Natural killer cell (primary cell): ENCODE data around the gene MIEF2. TPM values are rescaled to one million over a fixed set of nuclear protein-coding genes. Genes with fewer than 3 reads are reported as not detected.

ENCODE experiments used
- ATAC-seq, 3 donors: fragments of 150-1000 bp in 2 of 3; fragments of 200-7000 bp in 1 of 3; cut with Tn5 transposase; 1 replicate in 1 of 3; 2 replicates in 2 of 3; pipeline ENCODE4 v1.10.0; 2021; ENCODE audit warnings: mild to moderate bottlenecking in 2 of 3, moderate library complexity in 2 of 3
- DNase-seq, 2 donors: peaks; one replicate each; pipeline versions ENCODE4 v3.0.0 to v3.0.0-alpha.2; 2013 to 2021; ENCODE audit warnings: mixed read lengths in 1 of 2
- H3K27ac ChIP-seq: one replicate; pipeline ENCODE4 v1.5.1; 2013; ENCODE audit warnings: mild to moderate bottlenecking, low read length
- H3K27me3 ChIP-seq: one replicate; pipeline ENCODE4 v1.6.1; 2013; ENCODE audit warnings: low read length; ENCODE audit not compliant: control insufficient read depth, insufficient read depth
- H3K36me3 ChIP-seq: one replicate; pipeline ENCODE4 v1.6.1; 2013; ENCODE audit warnings: low read length; ENCODE audit not compliant: control insufficient read depth, insufficient read depth
- H3K4me1 ChIP-seq: one replicate; pipeline ENCODE4 v1.6.1; 2013; ENCODE audit warnings: low read length; ENCODE audit not compliant: control insufficient read depth, insufficient read depth
- H3K4me3 ChIP-seq: one replicate; pipeline ENCODE4 v1.5.1; 2013; ENCODE audit warnings: low read length
- H3K9me3 ChIP-seq: one replicate; pipeline ENCODE4 v1.6.1; 2013; ENCODE audit warnings: low read length; ENCODE audit not compliant: control insufficient read depth, insufficient read depth
- H3K27ac Mint-ChIP-seq, 2 donors: one replicate each; pipeline ENCODE4 v1.8.0; 2022; ENCODE audit warnings: mild to moderate bottlenecking in 2 of 2, mixed read lengths in 2 of 2, moderate library complexity in 1 of 2
- H3K27me3 Mint-ChIP-seq, 2 donors: one replicate each; pipeline ENCODE4 v1.8.0; 2022; ENCODE audit warnings: low read depth in 2 of 2, mixed read lengths in 2 of 2
- H3K36me3 Mint-ChIP-seq: one replicate; pipeline ENCODE4 v1.8.0; 2022; ENCODE audit warnings: mixed read lengths
- H3K4me1 Mint-ChIP-seq, 2 donors: one replicate each; pipeline ENCODE4 v1.8.0; 2022; ENCODE audit warnings: mixed read lengths in 2 of 2
- H3K4me3 Mint-ChIP-seq: one replicate; pipeline ENCODE4 v1.8.0; 2022; ENCODE audit warnings: mild to moderate bottlenecking, moderate library complexity, mixed read lengths
- H3K9me3 Mint-ChIP-seq, 2 donors: one replicate each; pipeline ENCODE4 v1.8.0; 2022; ENCODE audit warnings: mixed read lengths in 2 of 2
- WGBS: methylation state at CpG from one replicate; pipeline ENCODE4 v1.1.7; 2013; ENCODE audit warnings: missing lambda C conversion rate; ENCODE audit not compliant: insufficient coverage; 5-methylcytosine and 5-hydroxymethylcytosine counted together
- intact Hi-C: fragments of 100-400 bp; cut with micrococcal nuclease; formaldehyde crosslinking; loops from one replicate; pipeline ENCODE4 v1.14.2; 2022
- total RNA-seq, 4 donors: library from RNA; stranded (reverse); fragments of 120-200 nt in 1 of 4; gene quantifications; one replicate each; pipeline versions ENCODE4 v1.2.3 to v1.2.4, GENCODE V29; 2013 to 2022
- TF ChIP-seq, protein P1 (sequence below): fragments of 200-600 bp; IDR thresholded peaks from one replicate; pipeline ENCODE4 v1.8.0; 2022; ENCODE audit warnings: antibody characterized with exemption

Gene MIEF2
- total RNA-seq, 3 donors from 2014 or later (not counting 1 experiment from before 2014, with no cell fraction given): 10.6 to 12.8 (median 11.3) TPM

DNA sequence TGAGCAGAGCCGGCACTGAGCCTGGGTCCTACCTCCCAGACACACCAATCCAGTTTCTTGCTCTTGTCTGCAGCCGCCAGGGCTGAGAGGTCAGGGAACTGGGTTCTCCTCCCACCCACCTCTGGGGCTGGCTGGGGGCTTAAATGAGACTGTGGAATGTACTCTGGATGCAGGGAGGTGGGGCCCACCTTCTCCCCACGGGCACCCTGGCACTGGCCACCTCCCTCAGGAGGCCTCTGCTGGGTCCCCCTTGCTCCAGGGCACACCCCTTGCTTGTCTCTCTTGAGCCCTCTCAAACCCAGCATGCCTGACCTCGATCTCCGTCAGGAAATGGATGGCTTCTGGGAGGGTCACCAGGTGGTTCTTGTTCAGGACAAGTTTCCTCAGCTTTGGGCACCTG is 8.3 kb upstream of the MIEF2 start:
- H3K4me3 ChIP-seq: no peak overlapping the region
- no peak overlapping the region for H3K27ac ChIP-seq
- no peaks in the 10 kb centered on the region for H3K9me3 ChIP-seq
- Mint-ChIP-seq H3K9me3 (no peaks in the 10 kb centered on the region), H3K27me3 (no peaks in the 10 kb centered on the region), H3K27ac (no peak overlapping the region), H3K4me3 (no peak overlapping the region), H3K4me1 (peaks cover 7 to 11% of the 10 kb centered on the region in 2 donors), H3K36me3 (peaks cover 6% of the 10 kb centered on the region)
- DNase-seq: no peak
- no peaks in the 10 kb centered on the region for H3K27me3 ChIP-seq
- intact Hi-C loops: no loop called here
- peaks cover 71% of the 10 kb centered on the region for H3K36me3 ChIP-seq
- TF ChIP-seq, protein P1, sequence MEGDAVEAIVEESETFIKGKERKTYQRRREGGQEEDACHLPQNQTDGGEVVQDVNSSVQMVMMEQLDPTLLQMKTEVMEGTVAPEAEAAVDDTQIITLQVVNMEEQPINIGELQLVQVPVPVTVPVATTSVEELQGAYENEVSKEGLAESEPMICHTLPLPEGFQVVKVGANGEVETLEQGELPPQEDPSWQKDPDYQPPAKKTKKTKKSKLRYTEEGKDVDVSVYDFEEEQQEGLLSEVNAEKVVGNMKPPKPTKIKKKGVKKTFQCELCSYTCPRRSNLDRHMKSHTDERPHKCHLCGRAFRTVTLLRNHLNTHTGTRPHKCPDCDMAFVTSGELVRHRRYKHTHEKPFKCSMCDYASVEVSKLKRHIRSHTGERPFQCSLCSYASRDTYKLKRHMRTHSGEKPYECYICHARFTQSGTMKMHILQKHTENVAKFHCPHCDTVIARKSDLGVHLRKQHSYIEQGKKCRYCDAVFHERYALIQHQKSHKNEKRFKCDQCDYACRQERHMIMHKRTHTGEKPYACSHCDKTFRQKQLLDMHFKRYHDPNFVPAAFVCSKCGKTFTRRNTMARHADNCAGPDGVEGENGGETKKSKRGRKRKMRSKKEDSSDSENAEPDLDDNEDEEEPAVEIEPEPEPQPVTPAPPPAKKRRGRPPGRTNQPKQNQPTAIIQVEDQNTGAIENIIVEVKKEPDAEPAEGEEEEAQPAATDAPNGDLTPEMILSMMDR: no peak
- WGBS: 96% methylated on average over 5 of the region's 5 CpGs
- ATAC-seq: no peak
- H3K4me1 ChIP-seq: peaks cover 10% of the 10 kb centered on the region

DNA sequence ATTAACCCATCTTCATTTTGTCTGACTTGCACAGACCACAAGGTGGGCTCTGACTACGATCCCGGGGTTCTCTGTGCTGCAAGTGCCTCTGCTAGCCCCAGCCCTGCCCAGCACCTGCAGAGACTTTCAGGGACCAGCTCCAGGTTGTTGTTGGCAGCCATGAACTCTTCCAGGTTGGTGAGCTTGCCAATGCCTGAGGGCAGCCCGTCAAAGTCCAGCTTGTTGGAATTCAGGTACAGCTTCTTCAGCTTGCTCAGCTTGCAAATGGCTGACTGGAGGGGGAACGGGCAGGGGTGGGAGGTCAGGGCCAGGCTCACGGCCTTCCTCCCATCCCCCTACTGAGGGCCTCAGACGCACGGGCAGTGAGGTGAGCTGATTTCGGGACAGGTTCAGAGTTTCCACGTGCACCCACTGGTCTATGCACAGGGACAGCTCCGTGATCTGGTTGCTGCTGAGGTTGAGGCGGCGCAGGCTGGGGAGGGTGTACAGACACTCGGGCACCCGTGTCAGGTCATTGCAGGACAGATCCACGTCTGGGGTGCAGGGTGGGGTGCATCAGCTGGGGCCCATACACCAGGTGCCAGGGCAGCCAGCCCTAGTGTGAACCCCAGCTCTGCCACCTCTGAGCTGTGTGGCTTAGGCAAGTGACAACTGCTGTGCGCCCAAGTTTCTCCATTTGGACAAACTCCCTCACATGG is 7.1 kb upstream of the MIEF2 start:
- TF ChIP-seq, protein P1: no peak
- Mint-ChIP-seq H3K27ac (no peak overlapping the region), H3K4me1 (peaks cover 12 to 17% of the 10 kb centered on the region in 2 donors), H3K9me3 (no peaks in the 10 kb centered on the region), H3K4me3 (no peak overlapping the region), H3K36me3 (peaks cover 1% of the 10 kb centered on the region), H3K27me3 (no peaks in the 10 kb centered on the region)
- Histone ChIP-seq H3K4me3 (no peak overlapping the region), H3K9me3 (no peaks in the 10 kb centered on the region), H3K36me3 (peaks cover 63% of the 10 kb centered on the region), H3K27ac (no peak overlapping the region), H3K4me1 (peaks cover 19% of the 10 kb centered on the region), H3K27me3 (no peaks in the 10 kb centered on the region)
- intact Hi-C loops: no loop called here
- WGBS: 94% methylated on average over 16 of the region's 16 CpGs
- ATAC-seq (no peak), DNase-seq (no peak)

DNA sequence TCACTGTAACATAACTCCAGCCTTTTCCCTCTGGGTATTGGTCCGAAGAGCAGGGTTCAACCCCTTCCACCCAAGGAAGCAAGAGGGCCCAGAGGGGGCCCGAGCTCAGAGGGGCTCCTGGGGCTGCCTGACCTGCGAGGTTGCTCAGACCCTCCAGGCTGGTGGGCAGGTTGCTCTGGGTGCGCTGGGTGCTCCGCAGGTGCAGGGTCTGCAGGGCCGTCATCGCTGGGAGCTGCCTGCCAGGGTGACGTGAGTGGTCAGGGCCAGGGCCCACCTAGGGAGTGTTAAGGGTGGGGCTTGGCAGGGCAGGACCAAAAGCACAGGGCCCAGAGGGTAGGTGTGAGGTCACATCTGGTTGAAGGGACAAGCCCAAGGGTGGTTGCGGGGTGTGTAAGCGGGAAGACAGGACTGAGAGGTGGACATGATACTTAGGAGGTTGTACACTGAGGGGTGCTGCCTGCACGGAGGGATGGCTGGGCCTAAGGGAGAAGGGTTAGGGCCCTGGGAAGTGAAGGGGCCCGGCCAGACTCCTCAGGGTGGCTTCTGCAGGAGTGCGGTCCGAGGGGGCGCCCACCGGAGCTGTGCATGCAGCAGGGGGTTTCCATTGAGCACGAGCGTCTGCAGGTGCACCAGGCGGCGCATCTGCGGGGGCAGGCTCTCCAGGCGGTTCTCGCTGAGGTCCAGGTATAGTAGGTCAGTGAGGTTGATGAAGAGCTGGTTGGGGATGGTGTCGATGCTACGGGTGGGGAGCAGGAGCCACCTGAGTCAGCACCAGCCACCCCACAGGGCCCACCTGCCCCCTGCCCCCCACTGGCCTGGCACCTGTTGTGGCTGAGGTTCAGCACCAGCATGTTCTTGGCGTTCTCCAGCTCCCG is 6.3 kb upstream of the MIEF2 start:
- TF ChIP-seq, protein P1: no peak
- H3K27me3 ChIP-seq: no peaks in the 10 kb centered on the region
- no peak overlapping the region for H3K4me3 ChIP-seq
- no peaks in the 10 kb centered on the region for H3K36me3 Mint-ChIP-seq
- H3K27me3 Mint-ChIP-seq: no peaks in the 10 kb centered on the region
- H3K27ac Mint-ChIP-seq: no peak overlapping the region
- H3K9me3 Mint-ChIP-seq: no peaks in the 10 kb centered on the region
- WGBS: 96% methylated on average over 27 of the region's 27 CpGs
- ATAC-seq: no peak
- peaks cover 12 to 17% of the 10 kb centered on the region in 2 donors for H3K4me1 Mint-ChIP-seq
- DNase-seq: no peak
- H3K27ac ChIP-seq: no peak overlapping the region
- no peak overlapping the region for H3K4me3 Mint-ChIP-seq
- no peaks in the 10 kb centered on the region for H3K9me3 ChIP-seq
- peaks cover 24% of the 10 kb centered on the region for H3K4me1 ChIP-seq
- intact Hi-C loops: no loop called here
- peaks cover 54% of the 10 kb centered on the region for H3K36me3 ChIP-seq
